Measurements from ENCODE around the gene CWF19L1. TPM values are rescaled to one million over a fixed set of nuclear protein-coding genes. Genes with fewer than 3 reads are reported as not detected.

The CWF19L1 gene
- total RNA-seq, 4 donors from 2014 or later, result 12.6 to 23.0 (median 17.0) TPM

GRCh38 chr10:100208276-100208675, 59.2 kb downstream of the CWF19L1 start:
- TF ChIP-seq, protein P1, sequence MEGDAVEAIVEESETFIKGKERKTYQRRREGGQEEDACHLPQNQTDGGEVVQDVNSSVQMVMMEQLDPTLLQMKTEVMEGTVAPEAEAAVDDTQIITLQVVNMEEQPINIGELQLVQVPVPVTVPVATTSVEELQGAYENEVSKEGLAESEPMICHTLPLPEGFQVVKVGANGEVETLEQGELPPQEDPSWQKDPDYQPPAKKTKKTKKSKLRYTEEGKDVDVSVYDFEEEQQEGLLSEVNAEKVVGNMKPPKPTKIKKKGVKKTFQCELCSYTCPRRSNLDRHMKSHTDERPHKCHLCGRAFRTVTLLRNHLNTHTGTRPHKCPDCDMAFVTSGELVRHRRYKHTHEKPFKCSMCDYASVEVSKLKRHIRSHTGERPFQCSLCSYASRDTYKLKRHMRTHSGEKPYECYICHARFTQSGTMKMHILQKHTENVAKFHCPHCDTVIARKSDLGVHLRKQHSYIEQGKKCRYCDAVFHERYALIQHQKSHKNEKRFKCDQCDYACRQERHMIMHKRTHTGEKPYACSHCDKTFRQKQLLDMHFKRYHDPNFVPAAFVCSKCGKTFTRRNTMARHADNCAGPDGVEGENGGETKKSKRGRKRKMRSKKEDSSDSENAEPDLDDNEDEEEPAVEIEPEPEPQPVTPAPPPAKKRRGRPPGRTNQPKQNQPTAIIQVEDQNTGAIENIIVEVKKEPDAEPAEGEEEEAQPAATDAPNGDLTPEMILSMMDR (IDR thresholded peaks at IDR 0.05; ENCODE audit: low read depth), result no peak

DNA sequence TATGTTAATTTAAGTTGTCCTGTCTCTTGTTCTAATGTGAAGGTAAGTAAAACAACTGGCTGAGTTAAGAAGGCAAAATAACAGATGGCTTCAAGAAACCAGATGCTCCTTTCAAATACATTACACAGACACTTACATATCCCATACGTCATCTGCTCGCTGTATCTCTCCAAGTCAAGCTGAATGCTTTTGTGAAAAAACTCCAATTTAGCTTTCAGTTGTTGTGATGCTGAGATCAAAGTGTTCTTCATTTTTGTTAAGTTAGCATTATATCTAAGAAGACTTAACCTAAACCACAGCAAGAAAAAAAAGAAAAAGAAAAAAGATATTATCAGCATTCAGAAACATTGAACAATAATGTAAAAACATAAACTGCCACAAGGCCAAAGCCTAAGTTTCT, 63.1 kb downstream of the CWF19L1 start:
- TF ChIP-seq, protein P1 (IDR thresholded peaks at IDR 0.05; ENCODE audit: low read depth), result no peak

DNA sequence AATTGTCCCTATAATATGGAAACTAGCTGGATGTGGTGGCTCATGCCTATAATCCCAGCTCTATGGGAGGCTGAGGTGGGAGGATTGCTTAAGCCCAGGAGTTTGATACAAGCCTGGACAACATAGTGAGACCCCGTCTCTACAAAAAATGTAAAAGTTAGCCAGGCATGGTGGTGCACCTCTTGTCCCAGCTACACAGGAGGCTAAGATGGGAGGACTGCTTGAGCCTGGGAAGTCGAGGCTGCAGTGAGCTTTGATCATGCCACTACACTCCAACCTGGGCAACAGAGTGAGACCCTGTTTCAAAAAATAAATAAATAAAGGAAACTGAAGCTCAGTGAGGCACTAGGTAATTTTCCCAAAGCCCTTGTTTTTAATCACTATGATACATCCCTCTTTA, 65.9 kb downstream of the CWF19L1 start:
- TF ChIP-seq, protein P1 (IDR thresholded peaks at IDR 0.05; ENCODE audit: low read depth), result no peak

GRCh38 chr10:100194711-100195110, 72.7 kb downstream of the CWF19L1 start:
- TF ChIP-seq, protein P1 (IDR thresholded peaks at IDR 0.05; ENCODE audit: low read depth), result no peak

DNA sequence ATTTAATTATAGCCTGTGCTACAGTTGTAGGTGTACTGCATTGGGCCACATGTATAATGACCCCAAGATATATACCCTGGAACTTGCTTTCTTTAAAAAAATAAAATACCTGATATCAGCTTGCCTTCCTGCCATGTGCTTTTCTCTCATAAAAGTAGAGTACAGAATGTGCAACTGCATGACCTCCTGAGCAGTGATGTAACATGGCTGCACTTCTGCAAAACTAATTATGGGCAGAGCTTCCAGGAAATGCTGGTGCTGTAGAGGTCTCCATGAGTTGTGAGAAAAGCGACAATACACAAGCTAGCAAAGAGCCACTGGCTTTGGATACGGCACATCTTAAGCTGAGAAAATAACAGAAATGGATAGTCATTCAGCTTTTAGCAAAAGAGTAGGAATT, 75.1 kb downstream of the CWF19L1 start:
- TF ChIP-seq, protein P1 (IDR thresholded peaks at IDR 0.05; ENCODE audit: low read depth), result no peak

DNA sequence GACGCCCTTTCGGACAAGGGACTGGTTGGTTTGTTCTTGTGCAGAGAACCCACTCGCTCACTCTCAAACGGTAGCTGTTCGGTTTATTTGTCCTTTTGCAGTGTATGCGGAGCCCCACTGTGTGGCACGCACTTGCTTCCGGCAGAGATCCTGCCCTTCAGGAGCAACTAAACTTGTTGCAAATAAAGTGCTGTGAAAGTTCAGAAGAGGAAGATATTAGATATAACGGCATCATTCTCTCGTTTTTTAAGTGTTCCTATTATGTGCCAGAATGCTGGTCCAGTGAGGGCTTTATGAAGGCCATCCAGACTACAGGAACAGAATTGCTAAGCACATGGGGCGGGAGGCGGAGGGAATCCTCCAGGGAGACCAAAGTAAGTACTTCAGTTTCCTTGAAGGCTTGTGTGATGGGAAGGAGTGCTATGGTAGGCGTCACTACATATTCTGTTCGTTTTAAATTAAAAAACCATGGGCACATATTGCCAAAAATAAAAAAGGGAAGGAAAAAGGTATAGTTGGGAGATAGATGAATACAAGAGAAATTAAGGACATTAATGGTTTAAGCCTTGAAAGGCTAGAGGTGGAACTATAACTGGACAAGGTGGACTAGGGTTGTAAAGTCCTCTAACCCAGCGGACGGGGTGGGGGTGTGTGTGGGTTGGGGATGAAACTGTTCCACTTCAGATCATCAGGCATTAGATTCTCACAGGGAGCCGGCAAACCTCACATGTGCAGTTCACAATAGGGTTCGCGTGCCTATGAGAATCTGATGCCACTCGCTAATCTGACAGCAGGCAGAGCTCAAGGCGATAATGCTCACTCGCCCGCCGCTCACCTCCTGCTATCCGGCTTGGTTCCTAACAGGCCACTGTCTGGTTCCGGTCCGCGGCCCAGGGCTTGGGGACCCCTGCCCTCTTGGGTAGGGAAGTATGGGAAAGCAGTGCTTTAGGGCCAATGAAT, 80.9 kb downstream of the CWF19L1 start:
- TF ChIP-seq, protein P1 (IDR thresholded peaks at IDR 0.05; ENCODE audit: low read depth), result no peak

DNA sequence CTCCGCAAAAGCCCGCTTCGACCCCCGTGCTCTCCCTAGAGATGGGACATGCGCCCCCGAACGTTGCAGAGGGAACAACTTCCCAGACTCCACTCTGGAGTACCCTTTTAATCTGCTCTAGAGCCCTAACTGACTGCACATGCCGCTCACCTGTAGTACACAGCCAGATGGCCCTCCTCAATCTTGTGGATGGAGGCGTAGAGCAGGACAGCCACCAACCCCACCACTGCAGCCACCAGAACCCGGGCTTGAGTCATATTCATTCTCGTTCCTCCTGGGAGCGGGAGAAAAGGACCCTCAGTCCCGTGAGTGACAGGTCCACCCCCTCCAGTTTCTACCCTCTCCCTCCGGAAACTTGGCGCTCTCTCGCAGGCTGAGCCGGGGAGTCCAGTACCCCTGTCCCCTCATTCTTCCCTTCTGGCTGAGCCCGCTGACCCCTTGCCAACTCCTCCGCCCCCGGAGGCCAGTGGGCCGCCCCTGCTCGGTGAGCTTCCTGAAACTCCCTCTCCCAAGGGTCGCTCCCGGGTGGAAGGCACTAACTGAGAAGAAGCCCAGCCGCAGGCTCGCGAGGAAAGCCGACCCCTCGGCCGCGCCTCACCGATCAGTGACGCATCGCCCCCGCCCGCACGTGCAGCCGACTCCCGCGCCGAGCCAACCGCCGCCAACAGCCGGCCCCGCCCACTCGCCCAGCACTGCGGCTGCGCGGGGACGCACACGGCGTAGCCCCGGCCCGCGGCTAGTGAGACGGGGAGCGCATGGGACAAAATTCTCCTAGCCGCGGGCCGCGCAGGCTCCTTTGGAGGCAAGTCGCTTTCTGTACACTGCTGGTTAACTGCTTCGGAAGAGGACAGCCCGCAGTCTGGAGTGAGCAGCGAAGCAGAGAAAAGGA, 81.8 kb downstream of the CWF19L1 start, which contains the start of gene ERLIN1:
Gene ERLIN1 (minus strand): TSS at position 666 of the 889 bp plus-strand sequence. CDS start 403 bp downstream, at position 263.
- TF ChIP-seq, protein P1 (IDR thresholded peaks at IDR 0.05; ENCODE audit: low read depth), result no peak
